NOMO-1 treated with dmso at 0.1 percent for 144 hours (cell line): Measurements from ENCODE around the gene ITGA1.

Experiments used
- DNase-seq: peaks from one replicate; lab custom pipeline; 2025; ENCODE audit not compliant: unreplicated experiment; lab: John Stamatoyannopoulos, UW

ITGA1 gene

DNA sequence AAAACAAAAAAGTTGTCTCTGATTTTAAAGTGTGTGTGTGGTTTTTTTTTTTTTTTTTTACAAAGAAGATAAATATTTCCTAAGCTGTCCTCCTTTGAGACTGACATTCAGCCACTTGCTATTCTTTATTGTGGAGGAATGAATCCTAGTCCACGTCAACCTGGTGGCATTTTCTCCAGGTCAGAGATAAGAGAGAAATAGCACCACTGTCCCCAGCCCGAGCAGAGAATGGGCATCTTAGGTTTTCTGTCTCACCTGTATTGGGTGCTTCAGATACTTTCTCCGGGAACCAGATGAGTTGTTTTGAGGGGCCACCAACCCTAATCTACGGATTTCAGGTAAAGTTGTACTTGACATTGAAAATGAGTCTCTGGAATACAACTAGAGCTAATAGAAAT lies 202.8 kb downstream of the ITGA1 start:
- no peak for DNase-seq

DNA sequence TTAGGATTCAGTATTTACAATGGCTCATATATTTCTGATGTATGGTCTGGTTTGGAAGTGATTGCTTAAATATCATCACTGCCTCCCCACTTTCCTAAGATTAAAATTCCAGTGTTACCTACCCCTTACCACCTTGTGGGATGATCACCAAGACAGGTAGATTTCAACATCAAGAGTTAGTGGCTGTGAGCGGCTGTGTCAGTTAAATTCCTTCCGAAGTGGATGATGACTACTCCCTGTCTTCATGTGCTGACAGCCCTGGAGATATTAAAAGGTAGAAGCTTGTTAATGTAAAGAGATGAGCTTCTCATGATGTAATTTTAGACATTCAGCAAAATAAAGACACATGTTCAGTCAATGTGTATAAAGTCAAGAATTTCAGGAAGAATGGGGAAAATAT lies 205.7 kb downstream of the ITGA1 start:
- DNase-seq: no peak

- DNase-seq: no peak
Observed at GRCh38 chr5:52994266-52994665, 206.6 kb downstream of the ITGA1 start.

DNA sequence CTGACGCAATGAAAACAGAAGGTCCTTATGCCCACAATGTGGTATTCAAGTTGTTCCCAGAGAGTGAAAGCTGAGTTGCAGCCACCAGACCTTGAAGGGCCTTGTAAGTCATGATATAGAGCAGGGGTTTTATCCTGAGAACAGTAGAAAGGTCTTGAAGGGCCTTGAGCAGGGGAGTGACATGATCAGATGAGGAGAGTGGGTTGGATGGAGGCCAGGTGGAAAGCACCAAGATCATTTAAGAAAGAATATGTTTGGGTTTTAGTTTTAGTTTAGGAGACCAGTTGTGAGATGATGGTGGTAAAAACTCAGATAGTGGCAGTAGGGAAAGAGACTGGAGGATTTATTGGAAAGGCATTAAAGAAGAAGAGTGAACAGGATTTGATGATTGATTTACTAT lies 207.4 kb downstream of the ITGA1 start:
- DNase-seq: no peak

DNA sequence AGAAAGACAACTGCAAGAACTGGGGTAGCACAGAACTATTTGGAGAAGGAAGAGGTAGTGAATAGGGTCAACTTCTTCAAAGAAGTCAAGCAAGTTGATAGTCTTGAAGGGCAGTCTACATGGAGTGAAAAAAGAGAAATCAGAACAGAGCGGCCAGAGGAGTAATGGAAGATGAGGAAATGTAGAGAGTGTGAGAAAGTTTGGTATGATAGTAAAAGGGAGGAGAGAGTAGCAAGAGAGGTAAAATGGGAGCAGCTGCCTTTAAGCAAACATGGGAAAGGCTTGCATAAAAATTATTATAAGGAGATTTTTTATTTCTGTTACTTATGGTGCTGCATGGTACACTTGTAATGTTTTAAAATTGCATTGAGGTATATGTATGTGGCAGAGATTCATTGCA lies 208.2 kb downstream of the ITGA1 start:
- DNase-seq: no peak

DNA sequence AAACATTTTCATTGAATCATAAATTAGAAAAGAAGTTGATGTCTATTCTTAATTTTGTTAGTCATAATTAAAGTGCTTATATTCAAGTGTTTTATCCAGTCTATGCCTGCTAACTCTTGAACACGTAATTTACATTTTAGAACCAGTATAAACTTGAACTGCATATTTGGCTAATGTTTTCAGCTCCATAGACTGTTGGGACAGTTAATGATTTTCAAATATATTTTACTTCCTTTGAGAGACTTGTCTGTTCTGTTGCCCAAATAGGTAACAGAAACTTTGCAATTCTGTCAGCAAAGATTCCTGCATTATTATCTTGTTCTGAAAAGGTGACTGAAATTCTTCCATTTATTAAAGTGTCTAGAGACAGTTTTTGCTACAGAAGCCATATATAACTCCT lies 209.3 kb downstream of the ITGA1 start:
- no peak for DNase-seq

DNA sequence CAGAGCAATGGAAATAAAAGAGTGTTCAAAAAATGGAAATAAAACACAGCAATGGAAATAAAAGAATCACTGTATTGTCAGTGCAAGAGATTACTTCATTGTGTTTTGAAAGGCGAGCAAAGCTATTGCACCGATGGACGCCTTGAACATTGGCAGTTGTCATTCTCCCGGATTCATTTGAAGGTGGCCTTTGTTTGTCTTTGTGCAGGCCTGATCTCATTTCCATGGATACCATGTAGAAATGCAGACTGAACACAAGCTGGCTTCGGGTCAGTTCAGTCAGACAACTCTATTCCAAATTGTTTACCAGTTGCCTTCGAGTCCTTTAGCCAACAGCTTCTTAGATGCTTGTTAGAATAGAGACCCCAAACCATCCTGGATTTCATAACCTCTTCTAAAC lies 209.7 kb downstream of the ITGA1 start:
- no peak for DNase-seq

DNA sequence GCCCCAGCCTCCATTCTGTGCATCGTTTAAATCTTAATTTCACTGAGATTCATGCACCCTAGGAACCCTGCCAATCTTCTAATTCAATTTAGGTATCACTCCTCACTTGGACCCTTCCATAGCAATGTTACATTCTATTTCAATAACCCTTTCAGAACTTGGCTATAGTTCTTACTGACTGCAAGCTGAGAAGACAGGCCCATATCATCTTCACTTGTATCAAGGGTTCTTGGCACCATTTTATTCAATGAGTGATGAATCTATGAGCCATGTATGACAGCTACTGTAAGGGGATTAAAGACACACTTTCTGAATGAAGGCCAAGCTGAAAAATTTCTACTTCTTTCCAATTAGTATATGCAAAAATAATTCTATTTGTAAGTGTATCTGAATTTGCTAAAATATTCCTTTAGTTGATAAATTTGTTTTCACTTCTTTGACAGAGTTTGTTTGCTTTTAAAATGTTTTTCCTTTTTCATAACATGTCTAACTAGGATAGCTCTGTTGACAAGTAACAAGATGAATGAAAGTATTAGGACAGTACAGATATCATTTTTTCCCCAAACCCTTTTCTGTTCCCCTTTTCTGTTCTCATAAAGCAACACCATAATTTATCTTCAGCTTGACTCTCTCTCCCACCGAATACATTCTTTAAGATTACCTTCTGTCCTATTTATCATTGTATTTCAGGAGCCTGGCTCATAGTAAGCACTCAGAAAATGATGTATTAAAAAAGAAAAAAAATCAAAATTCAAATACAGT lies 211.0 kb downstream of the ITGA1 start:
- DNase-seq: no peak

- DNase-seq: no peak
Observed at GRCh38 chr5:52999344-52999949, 211.7 kb downstream of the ITGA1 start.

- no peak for DNase-seq
Observed at GRCh38 chr5:53001541-53001940, 213.8 kb downstream of the ITGA1 start.

- DNase-seq: no peak
Observed at GRCh38 chr5:53002491-53002890, 214.8 kb downstream of the ITGA1 start.

GRCh38 chr5:53003144-53003543 lies 215.4 kb downstream of the ITGA1 start:
- DNase-seq: no peak

DNA sequence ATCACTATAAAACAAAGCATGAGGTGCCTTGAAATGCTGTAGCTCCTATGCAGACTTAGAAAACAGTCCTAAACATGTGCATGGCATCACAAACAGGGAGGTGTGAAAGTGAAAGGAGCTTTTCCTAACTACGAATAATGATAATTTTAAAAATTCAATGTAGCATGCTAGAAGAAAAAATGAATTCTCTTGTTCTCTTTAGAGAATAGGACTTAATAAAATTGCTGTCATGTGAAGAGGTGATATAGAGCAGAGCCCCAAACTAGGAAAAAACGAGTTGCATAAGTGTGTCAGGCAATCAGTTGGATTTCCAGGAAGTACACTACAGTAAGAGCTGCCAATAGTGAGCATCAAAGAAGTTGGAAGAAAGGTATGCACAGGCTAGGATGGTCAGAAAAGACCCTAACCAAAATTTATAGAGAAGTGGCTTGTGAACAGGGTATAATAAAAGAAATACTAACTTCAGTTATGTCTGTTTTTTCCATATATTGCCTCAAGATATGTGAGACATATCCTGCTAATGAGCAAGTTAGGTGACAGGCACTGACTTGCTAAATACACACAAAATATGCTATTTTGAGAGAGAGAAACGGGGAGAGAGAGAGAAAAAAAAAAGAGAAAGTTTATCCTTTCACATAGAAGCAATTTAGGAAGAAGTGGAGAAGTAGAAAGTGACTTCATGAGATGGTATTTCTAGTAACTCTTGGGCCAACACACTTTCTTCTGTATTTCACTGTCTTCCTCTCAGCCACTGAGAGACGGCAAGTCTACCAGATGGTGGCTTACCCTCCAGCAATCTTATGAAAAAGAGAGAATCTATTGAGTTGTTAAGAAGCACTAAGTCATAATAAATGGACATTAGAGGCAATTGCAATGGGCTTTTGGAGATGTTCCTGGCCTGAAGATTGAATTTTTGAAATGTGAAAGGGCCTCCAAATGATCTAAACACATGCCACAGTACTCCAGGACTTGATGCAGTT lies 219.5 kb downstream of the ITGA1 start:
- no peak for DNase-seq

DNA sequence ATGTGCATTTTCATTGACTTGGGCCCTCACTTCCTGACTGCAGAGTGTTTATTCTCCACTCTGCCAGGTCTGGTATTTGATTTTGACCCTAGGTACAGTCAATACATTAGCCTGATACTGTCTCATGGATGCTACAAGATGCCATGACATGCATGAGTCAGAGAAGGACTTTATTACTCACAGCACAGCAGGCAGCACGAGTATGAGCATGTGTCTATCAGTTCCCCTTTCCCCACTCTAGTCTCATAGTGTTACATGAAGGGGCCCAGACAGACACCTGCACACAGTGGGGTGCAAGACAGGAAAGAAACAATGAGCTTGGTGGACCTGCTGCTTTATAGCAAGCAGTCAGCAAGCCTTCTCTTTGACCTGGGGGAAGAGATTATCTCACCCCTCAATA lies 221.0 kb downstream of the ITGA1 start:
- no peak for DNase-seq
